Parathyroid adenoma (tissue), 2 donors: Measurements from ENCODE around the gene TBC1D3B.

ENCODE experiments used
- H2AFZ ChIP-seq: fragments of 300-600 bp; sonication (generic); one replicate; pipeline ENCODE4 v1.7.0; 2017; ENCODE audit warnings: antibody characterized with exemption, mild to moderate bottlenecking
- H3K27ac ChIP-seq: fragments of 300-600 bp; sonication (generic); one replicate; pipeline ENCODE4 v1.7.0; 2017
- H3K27me3 ChIP-seq: fragments of 300-600 bp; sonication (generic); one replicate; pipeline ENCODE4 v1.7.0; 2017; ENCODE audit warnings: low read length; ENCODE audit not compliant: control insufficient read depth, insufficient read depth
- H3K36me3 ChIP-seq: fragments of 300-600 bp; sonication (generic); one replicate; pipeline ENCODE4 v1.7.0; 2017; ENCODE audit warnings: low read length; ENCODE audit not compliant: control insufficient read depth, insufficient read depth
- H3K4me1 ChIP-seq: fragments of 300-600 bp; sonication (generic); one replicate; pipeline ENCODE4 v1.7.0; 2017; ENCODE audit warnings: control low read depth
- H3K4me2 ChIP-seq: fragments of 300-600 bp; sonication (generic); one replicate; pipeline ENCODE4 v1.7.0; 2017; ENCODE audit warnings: low read length
- H3K4me3 ChIP-seq: fragments of 300-600 bp; sonication (generic); one replicate; pipeline ENCODE4 v1.7.0; 2017; ENCODE audit warnings: low read depth, low read length
- H3K79me2 ChIP-seq: fragments of 300-600 bp; sonication (generic); one replicate; pipeline ENCODE4 v1.7.0; 2017; ENCODE audit warnings: control low read depth
- H3K9ac ChIP-seq: fragments of 300-600 bp; sonication (generic); one replicate; pipeline ENCODE4 v1.7.0; 2017; ENCODE audit warnings: mild to moderate bottlenecking
- H3K9me3 ChIP-seq: fragments of 300-600 bp; sonication (generic); one replicate; pipeline ENCODE4 v1.7.0; 2017; ENCODE audit warnings: low read length; ENCODE audit not compliant: control insufficient read depth
- TF ChIP-seq, protein P1 (sequence below): fragments of 300-600 bp; sonication (generic); IDR thresholded peaks from one replicate; pipeline ENCODE4 v1.7.0; 2017; ENCODE audit warnings: antibody characterized with exemption, mild to moderate bottlenecking
- donor health status: primary hyperparathyroidism.

Gene TBC1D3B

DNA sequence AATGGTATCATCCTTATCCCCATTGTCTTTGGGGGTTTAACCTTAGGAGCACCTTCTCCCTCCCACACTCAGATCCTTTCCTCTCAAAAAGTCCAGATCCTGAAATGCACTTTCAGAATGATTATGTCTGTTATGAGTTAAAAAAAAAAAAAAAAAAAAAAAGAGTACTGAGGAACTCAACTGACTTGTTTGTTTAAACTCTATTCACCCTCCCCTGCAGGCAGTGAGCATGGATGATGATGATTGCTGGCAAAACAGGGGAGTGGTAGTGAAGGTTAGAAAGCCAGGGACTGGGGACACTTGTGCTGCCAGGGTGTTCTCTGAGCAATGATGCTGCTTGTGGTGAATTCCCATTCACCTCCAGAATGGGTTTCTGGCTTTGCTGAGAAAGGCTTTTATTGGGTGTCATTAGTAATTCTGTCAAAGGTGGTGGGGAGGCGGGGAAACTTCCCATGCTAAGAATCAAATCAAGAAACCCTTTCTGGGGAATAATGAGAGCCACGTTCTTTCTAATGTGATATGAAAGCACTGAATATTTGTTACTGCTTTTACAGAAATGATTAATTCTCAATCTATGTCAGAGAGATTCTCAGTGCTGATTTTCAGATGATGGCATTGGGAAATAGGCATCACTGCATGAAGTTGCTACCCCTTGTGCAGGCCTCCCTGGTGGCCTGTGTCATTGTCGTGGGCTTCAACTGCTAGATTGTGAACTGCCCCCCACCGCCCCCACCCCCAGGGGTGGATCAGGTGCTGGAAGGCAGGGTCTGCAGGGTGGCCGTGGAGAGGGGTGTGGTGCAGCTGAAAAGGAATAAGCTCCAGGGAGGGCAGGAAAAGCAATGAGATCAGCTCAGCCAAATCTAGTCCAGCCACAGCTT lies 58.7 kb downstream of the TBC1D3B start:
- H3K79me2 ChIP-seq, result no peaks in the 10 kb centered on the region
- H3K27me3 ChIP-seq, result no peaks in the 10 kb centered on the region
- no peak overlapping the region for H3K27ac ChIP-seq
- H3K9me3 ChIP-seq, result no peaks in the 10 kb centered on the region
- TF ChIP-seq, protein P1, sequence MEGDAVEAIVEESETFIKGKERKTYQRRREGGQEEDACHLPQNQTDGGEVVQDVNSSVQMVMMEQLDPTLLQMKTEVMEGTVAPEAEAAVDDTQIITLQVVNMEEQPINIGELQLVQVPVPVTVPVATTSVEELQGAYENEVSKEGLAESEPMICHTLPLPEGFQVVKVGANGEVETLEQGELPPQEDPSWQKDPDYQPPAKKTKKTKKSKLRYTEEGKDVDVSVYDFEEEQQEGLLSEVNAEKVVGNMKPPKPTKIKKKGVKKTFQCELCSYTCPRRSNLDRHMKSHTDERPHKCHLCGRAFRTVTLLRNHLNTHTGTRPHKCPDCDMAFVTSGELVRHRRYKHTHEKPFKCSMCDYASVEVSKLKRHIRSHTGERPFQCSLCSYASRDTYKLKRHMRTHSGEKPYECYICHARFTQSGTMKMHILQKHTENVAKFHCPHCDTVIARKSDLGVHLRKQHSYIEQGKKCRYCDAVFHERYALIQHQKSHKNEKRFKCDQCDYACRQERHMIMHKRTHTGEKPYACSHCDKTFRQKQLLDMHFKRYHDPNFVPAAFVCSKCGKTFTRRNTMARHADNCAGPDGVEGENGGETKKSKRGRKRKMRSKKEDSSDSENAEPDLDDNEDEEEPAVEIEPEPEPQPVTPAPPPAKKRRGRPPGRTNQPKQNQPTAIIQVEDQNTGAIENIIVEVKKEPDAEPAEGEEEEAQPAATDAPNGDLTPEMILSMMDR, result no peak
- H2AFZ ChIP-seq, result no peak overlapping the region
- H3K4me1 ChIP-seq, result peaks cover 5% of the 10 kb centered on the region
- H3K4me2 ChIP-seq, result no peak overlapping the region
- no peak overlapping the region for H3K4me3 ChIP-seq
- H3K9ac ChIP-seq, result no peak overlapping the region
- H3K36me3 ChIP-seq, result no peaks in the 10 kb centered on the region
